ENCODE results near the gene MKRN2OS. TPM values are rescaled to one million over a fixed set of nuclear protein-coding genes. Genes with fewer than 3 reads are reported as not detected.
A peak's percentile ranks its signal among the peaks of the same experiment; 100 is the strongest.

The MKRN2OS gene
- total RNA-seq, 1 donor: not detected

GRCh38 chr3:12568747-12569146, 23.4 kb upstream of the MKRN2OS start:
- TF ChIP-seq, protein P1, sequence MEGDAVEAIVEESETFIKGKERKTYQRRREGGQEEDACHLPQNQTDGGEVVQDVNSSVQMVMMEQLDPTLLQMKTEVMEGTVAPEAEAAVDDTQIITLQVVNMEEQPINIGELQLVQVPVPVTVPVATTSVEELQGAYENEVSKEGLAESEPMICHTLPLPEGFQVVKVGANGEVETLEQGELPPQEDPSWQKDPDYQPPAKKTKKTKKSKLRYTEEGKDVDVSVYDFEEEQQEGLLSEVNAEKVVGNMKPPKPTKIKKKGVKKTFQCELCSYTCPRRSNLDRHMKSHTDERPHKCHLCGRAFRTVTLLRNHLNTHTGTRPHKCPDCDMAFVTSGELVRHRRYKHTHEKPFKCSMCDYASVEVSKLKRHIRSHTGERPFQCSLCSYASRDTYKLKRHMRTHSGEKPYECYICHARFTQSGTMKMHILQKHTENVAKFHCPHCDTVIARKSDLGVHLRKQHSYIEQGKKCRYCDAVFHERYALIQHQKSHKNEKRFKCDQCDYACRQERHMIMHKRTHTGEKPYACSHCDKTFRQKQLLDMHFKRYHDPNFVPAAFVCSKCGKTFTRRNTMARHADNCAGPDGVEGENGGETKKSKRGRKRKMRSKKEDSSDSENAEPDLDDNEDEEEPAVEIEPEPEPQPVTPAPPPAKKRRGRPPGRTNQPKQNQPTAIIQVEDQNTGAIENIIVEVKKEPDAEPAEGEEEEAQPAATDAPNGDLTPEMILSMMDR (IDR thresholded peaks at IDR 0.05; ENCODE audit: insufficient read depth, low read length): no peak
- DNase-seq (ENCODE audit: low read depth): no peak
- no peak overlapping the region for H3K4me3 ChIP-seq (ENCODE audit: low read depth, low read length)

DNA sequence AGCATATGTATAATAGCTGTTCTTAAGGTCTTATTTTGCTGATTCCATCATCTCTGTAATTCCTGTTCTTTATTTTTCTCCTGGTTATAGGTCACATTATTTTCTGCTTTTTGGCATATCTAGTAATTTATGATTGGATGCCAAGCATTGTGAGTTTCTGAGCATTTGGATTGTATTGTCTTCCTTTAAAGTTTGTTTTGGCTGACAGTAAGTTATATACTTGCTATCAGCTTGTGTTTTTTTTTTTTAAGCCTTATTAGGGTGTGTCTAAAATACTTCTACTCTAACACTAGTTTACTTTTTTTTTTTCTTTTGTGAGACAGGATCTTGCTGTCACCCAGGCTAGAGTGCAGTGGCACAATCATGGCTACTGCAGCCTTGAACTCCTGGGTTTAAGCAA, 21.7 kb upstream of the MKRN2OS start:
- TF ChIP-seq, protein P1 (IDR thresholded peaks at IDR 0.05; ENCODE audit: insufficient read depth, low read length): no peak
- peak; percentile 62 for DNase-seq (ENCODE audit: low read depth)
- H3K4me3 ChIP-seq (ENCODE audit: low read depth, low read length): no peak overlapping the region

GRCh38 chr3:12562451-12562850, 17.2 kb upstream of the MKRN2OS start:
- TF ChIP-seq, protein P1 (IDR thresholded peaks at IDR 0.05; ENCODE audit: insufficient read depth, low read length): no peak
- H3K4me3 ChIP-seq (ENCODE audit: low read depth, low read length): no peak overlapping the region
- no peak for DNase-seq (ENCODE audit: low read depth)

- TF ChIP-seq, protein P1 (IDR thresholded peaks at IDR 0.05; ENCODE audit: insufficient read depth, low read length): no peak
- H3K4me3 ChIP-seq (ENCODE audit: low read depth, low read length): no peak overlapping the region
- DNase-seq (ENCODE audit: low read depth): no peak
These were observed 16.1 kb upstream of the MKRN2OS start for GRCh38 chr3:12561397-12561796.

DNA sequence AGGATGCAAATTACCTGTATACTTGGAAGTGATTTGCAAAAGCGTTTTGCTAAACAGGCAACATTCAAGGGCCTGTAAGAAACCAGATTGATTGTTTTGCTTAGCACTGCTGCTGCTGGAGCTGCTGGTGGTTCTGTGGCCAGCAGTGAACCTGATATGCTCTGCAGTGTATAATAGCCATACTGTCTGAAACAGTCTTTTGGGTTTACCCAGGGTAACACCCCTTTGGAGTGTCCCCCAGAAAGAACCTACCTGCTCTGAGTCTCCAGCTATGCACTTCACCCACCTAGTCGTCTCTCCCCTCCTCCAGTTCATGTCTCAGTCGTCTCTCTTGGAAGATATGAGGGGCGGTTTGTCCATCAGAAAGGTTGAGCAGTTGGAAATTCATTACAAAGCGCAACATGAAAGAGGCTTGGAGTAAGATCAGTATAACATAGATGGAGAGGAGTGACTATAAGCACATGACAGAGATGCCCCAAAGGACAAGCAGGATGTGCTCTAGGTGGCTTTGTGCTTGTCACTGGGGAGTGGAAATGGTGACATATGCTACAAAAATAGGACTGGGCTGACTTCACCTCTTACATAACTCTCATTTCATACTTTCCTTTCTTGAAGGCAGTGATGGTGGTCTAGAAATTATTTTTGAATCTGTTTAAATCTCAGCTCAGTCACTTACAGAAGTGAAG, 15.3 kb upstream of the MKRN2OS start:
- DNase-seq (ENCODE audit: low read depth): no peak
- no peak overlapping the region for H3K4me3 ChIP-seq (ENCODE audit: low read depth, low read length)
- TF ChIP-seq, protein P1 (IDR thresholded peaks at IDR 0.05; ENCODE audit: insufficient read depth, low read length): no peak

GRCh38 chr3:12559520-12559919, 14.2 kb upstream of the MKRN2OS start:
- DNase-seq (ENCODE audit: low read depth): no peak
- TF ChIP-seq, protein P1 (IDR thresholded peaks at IDR 0.05; ENCODE audit: insufficient read depth, low read length): no peak
- no peak overlapping the region for H3K4me3 ChIP-seq (ENCODE audit: low read depth, low read length)

DNA sequence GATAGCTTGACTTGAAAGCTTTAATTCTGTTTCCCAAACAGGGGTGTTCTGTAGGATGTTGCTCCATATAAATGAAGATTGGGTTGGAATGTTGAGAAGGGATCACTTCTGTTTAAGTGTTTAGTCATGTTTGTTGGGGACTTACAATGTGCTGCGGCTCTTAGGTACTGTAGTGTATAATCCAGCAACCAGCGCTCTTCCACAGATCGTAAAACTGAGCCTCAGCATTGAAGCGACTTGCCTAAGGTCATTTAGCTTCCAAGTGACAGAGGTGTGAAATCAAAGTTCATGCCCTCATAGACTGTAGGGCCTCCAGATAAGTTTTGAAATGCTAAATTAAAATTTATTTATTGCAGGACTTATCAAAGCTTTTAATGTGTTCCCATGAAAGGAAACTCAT, 13.4 kb upstream of the MKRN2OS start:
- H3K4me3 ChIP-seq (ENCODE audit: low read depth, low read length): peak overlapping the region; percentile 92
- TF ChIP-seq, protein P1 (IDR thresholded peaks at IDR 0.05; ENCODE audit: insufficient read depth, low read length): no peak
- DNase-seq (ENCODE audit: low read depth): no peak

Measured in fibroblast of the aortic adventitia (primary cell).